ENCODE measurements around the gene CDKN2B.

The CDKN2B gene

GRCh38 chr9:21997480-21997879 is 11.6 kb downstream of the CDKN2B start:
- Histone ChIP-seq H3K4me3 (ENCODE audit: low read length) (no peak overlapping the region), H3K27me3 (ENCODE audit: control insufficient read depth, insufficient read depth, low read length) (peaks cover 10% of the 10 kb centered on the region), H3K9ac (ENCODE audit: low read length) (no peak overlapping the region), H3K27ac (ENCODE audit: low read depth, low read length) (no peak overlapping the region), H3K36me3 (ENCODE audit: control insufficient read depth, insufficient read depth, low read length) (no peaks in the 10 kb centered on the region), H3K4me1 (ENCODE audit: control insufficient read depth, insufficient read depth, low read length) (no peaks in the 10 kb centered on the region)

- Histone ChIP-seq H3K27me3 (ENCODE audit: control insufficient read depth, insufficient read depth, low read length) (peaks cover 10% of the 10 kb centered on the region), H3K4me1 (ENCODE audit: control insufficient read depth, insufficient read depth, low read length) (no peaks in the 10 kb centered on the region)
These were observed 12.2 kb downstream of the CDKN2B start for GRCh38 chr9:21996858-21997257.

GRCh38 chr9:21996438-21996837 is 12.7 kb downstream of the CDKN2B start:
- Histone ChIP-seq H3K4me1 (ENCODE audit: control insufficient read depth, insufficient read depth, low read length) (no peaks in the 10 kb centered on the region), H3K4me3 (ENCODE audit: low read length) (no peak overlapping the region), H3K36me3 (ENCODE audit: control insufficient read depth, insufficient read depth, low read length) (no peaks in the 10 kb centered on the region), H3K27me3 (ENCODE audit: control insufficient read depth, insufficient read depth, low read length) (peaks cover 12% of the 10 kb centered on the region), H3K9ac (ENCODE audit: low read length) (no peak overlapping the region), H3K27ac (ENCODE audit: low read depth, low read length) (no peak overlapping the region)

More at GRCh38 chr9:21996858-21997257, 12.2 kb downstream of the CDKN2B start:
- Histone ChIP-seq H3K4me3 (ENCODE audit: low read length) (no peak overlapping the region), H3K9ac (ENCODE audit: low read length) (no peak overlapping the region), H3K27ac (ENCODE audit: low read depth, low read length) (no peak overlapping the region), H3K36me3 (ENCODE audit: control insufficient read depth, insufficient read depth, low read length) (no peaks in the 10 kb centered on the region)

- H3K27me3 ChIP-seq (ENCODE audit: control insufficient read depth, insufficient read depth, low read length): peaks cover 12% of the 10 kb centered on the region
- no peak overlapping the region for H3K9ac ChIP-seq (ENCODE audit: low read length)
- no peaks in the 10 kb centered on the region for H3K36me3 ChIP-seq (ENCODE audit: control insufficient read depth, insufficient read depth, low read length)
- peak overlapping the region; percentile 83 for H3K4me3 ChIP-seq (ENCODE audit: low read length)
- no peak overlapping the region for H3K27ac ChIP-seq (ENCODE audit: low read depth, low read length)
- no peaks in the 10 kb centered on the region for H3K4me1 ChIP-seq (ENCODE audit: control insufficient read depth, insufficient read depth, low read length)
These were observed 13.3 kb downstream of the CDKN2B start for GRCh38 chr9:21995666-21996398.

GRCh38 chr9:21995006-21995665 is 14.0 kb downstream of the CDKN2B start:
- Histone ChIP-seq H3K9ac (ENCODE audit: low read length) (peak overlapping the region; percentile 53), H3K27ac (ENCODE audit: low read depth, low read length) (peak overlapping the region; percentile 61), H3K4me1 (ENCODE audit: control insufficient read depth, insufficient read depth, low read length) (no peaks in the 10 kb centered on the region), H3K27me3 (ENCODE audit: control insufficient read depth, insufficient read depth, low read length) (peaks cover 13% of the 10 kb centered on the region), H3K4me3 (ENCODE audit: low read length) (peak overlapping the region; percentile 83), H3K36me3 (ENCODE audit: control insufficient read depth, insufficient read depth, low read length) (no peaks in the 10 kb centered on the region)

DNA sequence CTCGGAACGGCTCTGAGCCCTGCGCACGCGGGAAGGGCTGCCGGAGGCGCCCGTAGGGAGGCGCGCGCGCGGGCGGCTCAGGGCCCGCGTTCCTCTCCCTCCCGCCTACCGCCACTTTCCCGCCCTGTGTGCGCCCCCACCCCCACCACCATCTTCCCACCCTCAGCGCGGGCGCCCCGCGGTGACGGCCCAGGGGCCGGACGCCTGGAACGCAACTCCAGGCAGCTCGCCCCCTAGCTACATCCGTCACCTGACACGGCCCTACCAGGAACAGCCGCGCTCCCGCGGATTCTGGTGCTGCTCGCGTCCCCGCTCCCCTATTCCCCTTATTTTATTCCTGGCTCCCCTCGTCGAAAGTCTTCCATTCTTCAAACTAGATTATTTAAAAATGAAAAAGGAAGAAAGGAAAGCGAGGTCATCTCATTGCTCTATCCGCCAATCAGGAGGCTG is 14.5 kb downstream of the CDKN2B start, which contains the start of gene CDKN2B-AS1:
Gene CDKN2B-AS1, plus strand, starts transcription at position 236 of the 450 bp plus-strand sequence.
- Histone ChIP-seq H3K27ac (ENCODE audit: low read depth, low read length) (peak within 1 kb of the TSS; percentile 61), H3K4me3 (ENCODE audit: low read length) (peak within 1 kb of the TSS; percentile 83), H3K36me3 (ENCODE audit: control insufficient read depth, insufficient read depth, low read length) (no peaks in the 10 kb centered on the region), H3K27me3 (ENCODE audit: control insufficient read depth, insufficient read depth, low read length) (peaks cover 19% of the 10 kb centered on the region), H3K9ac (ENCODE audit: low read length) (peak within 1 kb of the TSS; percentile 53), H3K4me1 (ENCODE audit: control insufficient read depth, insufficient read depth, low read length) (no peaks in the 10 kb centered on the region)

DNA sequence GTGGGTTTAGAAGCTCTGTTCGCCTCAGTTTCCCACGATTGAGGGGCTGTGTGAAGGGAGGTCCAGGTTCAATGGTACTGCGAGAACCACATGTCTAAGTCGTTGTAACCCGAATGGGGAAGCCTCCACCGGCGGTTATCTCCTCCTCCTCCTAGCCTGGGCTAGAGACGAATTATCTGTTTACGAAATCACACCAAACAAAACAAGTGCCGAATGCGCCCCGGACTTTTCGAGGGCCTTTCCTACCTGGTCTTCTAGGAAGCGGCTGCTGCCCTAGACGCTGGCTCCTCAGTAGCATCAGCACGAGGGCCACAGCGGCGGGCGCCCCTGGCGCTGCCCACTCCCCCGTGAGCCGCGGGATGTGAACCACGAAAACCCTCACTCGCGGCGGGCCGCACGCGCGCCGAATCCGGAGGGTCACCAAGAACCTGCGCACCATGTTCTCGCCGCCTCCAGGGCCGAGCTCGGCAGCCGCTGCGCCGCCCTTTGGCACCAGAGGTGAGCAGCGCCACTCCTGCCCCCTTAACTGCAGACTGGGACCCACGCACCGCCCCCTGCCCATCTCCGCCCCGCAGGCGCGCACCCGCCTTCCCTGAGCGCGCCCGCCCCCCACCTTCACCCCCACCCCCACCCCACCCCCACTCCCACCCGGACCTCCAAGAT is 15.1 kb downstream of the CDKN2B start, which contains the start of gene CDKN2A:
Gene CDKN2A, minus strand, starts transcription at position 500 of the 663 bp plus-strand sequence.
- Histone ChIP-seq H3K4me1 (ENCODE audit: control insufficient read depth, insufficient read depth, low read length) (no peaks in the 10 kb centered on the region), H3K27me3 (ENCODE audit: control insufficient read depth, insufficient read depth, low read length) (peaks cover 22% of the 10 kb centered on the region), H3K36me3 (ENCODE audit: control insufficient read depth, insufficient read depth, low read length) (no peaks in the 10 kb centered on the region), H3K27ac (ENCODE audit: low read depth, low read length) (peak within 1 kb of the TSS; percentile 61), H3K9ac (ENCODE audit: low read length) (peak within 1 kb of the TSS; percentile 53), H3K4me3 (ENCODE audit: low read length) (peak within 1 kb of the TSS; percentile 83)

DNA sequence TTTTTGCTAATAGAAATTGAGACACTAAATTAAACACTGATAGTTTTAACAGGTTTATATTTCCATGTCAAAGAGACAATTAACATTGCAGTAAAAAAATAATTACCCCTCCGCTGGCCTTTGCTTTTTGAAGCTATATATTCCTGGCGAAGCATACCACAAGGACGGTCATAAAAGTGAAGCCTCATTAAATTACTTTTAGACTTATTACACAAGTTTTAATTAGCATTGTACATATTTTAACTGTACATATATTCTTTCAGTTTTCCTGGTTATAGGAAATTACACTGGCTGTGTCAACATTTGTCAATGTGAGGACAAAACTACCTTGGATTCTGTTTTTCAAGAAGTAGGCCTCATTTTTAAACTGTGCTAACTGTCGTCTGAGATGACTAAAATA is 16.1 kb downstream of the CDKN2B start:
- Histone ChIP-seq H3K4me1 (ENCODE audit: control insufficient read depth, insufficient read depth, low read length) (no peaks in the 10 kb centered on the region), H3K27me3 (ENCODE audit: control insufficient read depth, insufficient read depth, low read length) (peaks cover 22% of the 10 kb centered on the region), H3K4me3 (ENCODE audit: low read length) (no peak overlapping the region), H3K9ac (ENCODE audit: low read length) (no peak overlapping the region), H3K27ac (ENCODE audit: low read depth, low read length) (no peak overlapping the region), H3K36me3 (ENCODE audit: control insufficient read depth, insufficient read depth, low read length) (no peaks in the 10 kb centered on the region)

DNA sequence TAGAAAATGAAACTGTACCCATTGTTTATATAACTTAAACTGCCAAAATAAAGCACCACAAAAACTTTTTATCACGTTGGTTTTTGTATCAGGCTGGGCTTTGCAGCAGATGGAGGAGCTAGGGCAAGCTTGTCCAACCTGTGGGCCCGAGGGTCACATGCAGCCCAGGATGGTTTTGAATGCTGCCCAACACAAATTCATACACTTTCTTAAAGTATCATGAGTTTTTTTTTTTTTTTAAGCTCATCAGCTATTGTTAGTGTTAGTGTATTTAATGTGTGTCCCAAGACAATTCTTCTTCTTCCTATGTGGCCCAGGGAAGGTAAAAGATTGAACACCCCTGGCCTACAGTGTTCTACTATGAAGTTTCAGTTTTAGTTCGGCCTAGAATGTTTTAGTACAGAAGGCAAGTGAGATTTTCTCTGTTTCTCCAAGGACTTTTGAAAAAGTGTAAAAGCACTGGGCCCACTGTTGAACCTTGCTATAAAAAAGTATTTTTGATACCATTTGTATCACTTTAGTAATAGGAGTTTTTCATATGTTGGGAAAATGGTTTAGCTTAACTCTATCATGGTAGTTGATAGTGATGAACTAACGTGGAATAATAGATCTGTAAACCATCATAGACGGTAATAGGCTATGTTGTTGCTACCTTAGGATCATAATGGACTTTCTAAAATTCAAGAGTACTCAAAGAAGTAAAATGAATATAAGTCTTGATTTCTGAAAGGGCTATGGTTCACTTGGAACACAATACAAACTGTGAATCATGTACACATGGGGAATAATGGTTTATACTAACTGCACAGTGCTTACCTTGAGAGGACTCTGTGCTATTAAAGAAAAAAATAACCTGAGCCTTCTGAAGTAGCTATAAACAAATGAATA is 17.8 kb downstream of the CDKN2B start:
- Histone ChIP-seq H3K36me3 (ENCODE audit: control insufficient read depth, insufficient read depth, low read length) (no peaks in the 10 kb centered on the region), H3K4me1 (ENCODE audit: control insufficient read depth, insufficient read depth, low read length) (no peaks in the 10 kb centered on the region), H3K27me3 (ENCODE audit: control insufficient read depth, insufficient read depth, low read length) (peaks cover 22% of the 10 kb centered on the region), H3K4me3 (ENCODE audit: low read length) (no peak overlapping the region), H3K9ac (ENCODE audit: low read length) (no peak overlapping the region), H3K27ac (ENCODE audit: low read depth, low read length) (no peak overlapping the region)

- no peak overlapping the region for H3K4me3 ChIP-seq (ENCODE audit: low read length)
- no peak overlapping the region for H3K27ac ChIP-seq (ENCODE audit: low read depth, low read length)
- no peak overlapping the region for H3K9ac ChIP-seq (ENCODE audit: low read length)
- H3K36me3 ChIP-seq (ENCODE audit: control insufficient read depth, insufficient read depth, low read length): no peaks in the 10 kb centered on the region
- peaks cover 22% of the 10 kb centered on the region for H3K27me3 ChIP-seq (ENCODE audit: control insufficient read depth, insufficient read depth, low read length)
- no peaks in the 10 kb centered on the region for H3K4me1 ChIP-seq (ENCODE audit: control insufficient read depth, insufficient read depth, low read length)
These were observed 19.5 kb downstream of the CDKN2B start for GRCh38 chr9:21989440-21990189.
